CD4-positive, alpha-beta T cell treated with Interleukin-12 subunit alpha and Interleukin-12 subunit beta, for 1 hour (primary cell): ENCODE results near the gene MPP3.

Experiments used
- DNase-seq: peaks from one replicate; pipeline ENCODE4 v3.0.0-alpha.2; 2020

MPP3 gene

GRCh38 chr17:43831633-43832032 is 1.3 kb downstream of the MPP3 start:
- DNase-seq: no peak

GRCh38 chr17:43830510-43831140 is 2.3 kb downstream of the MPP3 start:
- no peak for DNase-seq

GRCh38 chr17:43829738-43830137 is 3.2 kb downstream of the MPP3 start:
- DNase-seq: no peak

- DNase-seq: no peak
These were observed 5.3 kb downstream of the MPP3 start for GRCh38 chr17:43827596-43827995.

GRCh38 chr17:43826206-43826605 is 6.7 kb downstream of the MPP3 start:
- DNase-seq: no peak

- no peak for DNase-seq
These were observed 7.4 kb downstream of the MPP3 start for GRCh38 chr17:43825567-43825966.

GRCh38 chr17:43823350-43824084 is 9.4 kb downstream of the MPP3 start:
- no peak for DNase-seq

GRCh38 chr17:43822570-43823190 is 10.3 kb downstream of the MPP3 start:
- no peak for DNase-seq

- DNase-seq: no peak
These were observed 12.2 kb downstream of the MPP3 start for GRCh38 chr17:43820759-43821158.

- no peak for DNase-seq
These were observed 14.0 kb downstream of the MPP3 start for GRCh38 chr17:43818966-43819365.

GRCh38 chr17:43817826-43818225 is 15.1 kb downstream of the MPP3 start:
- DNase-seq: no peak

- no peak for DNase-seq
These were observed 16.3 kb downstream of the MPP3 start for GRCh38 chr17:43816336-43817320.

- no peak for DNase-seq
These were observed 18.2 kb downstream of the MPP3 start for GRCh38 chr17:43814714-43815113.

- DNase-seq: no peak
These were observed 18.9 kb downstream of the MPP3 start for GRCh38 chr17:43814026-43814425.

GRCh38 chr17:43813386-43813785 is 19.6 kb downstream of the MPP3 start:
- no peak for DNase-seq

GRCh38 chr17:43812396-43813265 is 20.3 kb downstream of the MPP3 start:
- DNase-seq: no peak

- no peak for DNase-seq
These were observed 22.1 kb downstream of the MPP3 start for GRCh38 chr17:43810823-43811222.

- DNase-seq: no peak
These were observed 22.7 kb downstream of the MPP3 start for GRCh38 chr17:43810226-43810715.

- no peak for DNase-seq
These were observed 23.8 kb downstream of the MPP3 start for GRCh38 chr17:43809121-43809520.

GRCh38 chr17:43808076-43808475 is 24.9 kb downstream of the MPP3 start:
- no peak for DNase-seq

GRCh38 chr17:43805117-43805516 is 27.8 kb downstream of the MPP3 start:
- DNase-seq: no peak

- no peak for DNase-seq
These were observed 29.2 kb downstream of the MPP3 start for GRCh38 chr17:43803758-43804157.
